Measurements from ENCODE around the gene TMEM239.

DNA sequence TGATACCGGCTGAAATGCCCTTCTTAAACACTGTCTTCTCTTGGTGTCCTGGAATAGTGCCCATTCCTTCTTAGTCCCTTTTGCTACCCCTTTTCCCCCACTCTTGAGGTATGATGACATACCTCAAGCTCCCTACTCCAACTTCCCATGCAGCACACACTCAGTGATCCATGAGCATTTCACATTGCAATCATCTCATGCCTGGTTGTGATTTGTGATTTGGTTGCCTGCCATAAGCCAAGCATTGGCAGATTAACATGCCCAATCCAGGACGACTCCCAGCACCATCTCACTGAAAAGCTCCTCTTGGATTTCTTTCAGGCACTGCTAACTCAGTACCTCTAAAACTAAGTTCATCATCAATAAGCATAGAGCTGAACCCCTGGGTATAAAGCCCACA is 42.4 kb downstream of the TMEM239 start:
- TF ChIP-seq, protein P1, sequence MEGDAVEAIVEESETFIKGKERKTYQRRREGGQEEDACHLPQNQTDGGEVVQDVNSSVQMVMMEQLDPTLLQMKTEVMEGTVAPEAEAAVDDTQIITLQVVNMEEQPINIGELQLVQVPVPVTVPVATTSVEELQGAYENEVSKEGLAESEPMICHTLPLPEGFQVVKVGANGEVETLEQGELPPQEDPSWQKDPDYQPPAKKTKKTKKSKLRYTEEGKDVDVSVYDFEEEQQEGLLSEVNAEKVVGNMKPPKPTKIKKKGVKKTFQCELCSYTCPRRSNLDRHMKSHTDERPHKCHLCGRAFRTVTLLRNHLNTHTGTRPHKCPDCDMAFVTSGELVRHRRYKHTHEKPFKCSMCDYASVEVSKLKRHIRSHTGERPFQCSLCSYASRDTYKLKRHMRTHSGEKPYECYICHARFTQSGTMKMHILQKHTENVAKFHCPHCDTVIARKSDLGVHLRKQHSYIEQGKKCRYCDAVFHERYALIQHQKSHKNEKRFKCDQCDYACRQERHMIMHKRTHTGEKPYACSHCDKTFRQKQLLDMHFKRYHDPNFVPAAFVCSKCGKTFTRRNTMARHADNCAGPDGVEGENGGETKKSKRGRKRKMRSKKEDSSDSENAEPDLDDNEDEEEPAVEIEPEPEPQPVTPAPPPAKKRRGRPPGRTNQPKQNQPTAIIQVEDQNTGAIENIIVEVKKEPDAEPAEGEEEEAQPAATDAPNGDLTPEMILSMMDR (IDR thresholded peaks at IDR 0.05) = no peak
- TF ChIP-seq POLR2A (IDR thresholded peaks at IDR 0.05) = no peak
- TF ChIP-seq POLR2AphosphoS5 (IDR thresholded peaks at IDR 0.05) = no peak

Data from breast epithelium (tissue), 3 donors.